Transverse colon (tissue), 4 donors: ENCODE data around the gene AIP.

Experiments
- POLR2AphosphoS5 ChIP-seq, 3 donors: sonication (generic); formaldehyde crosslinking; IDR thresholded peaks; one replicate each; pipeline ENCODE4 v1.6.1; 2016; ENCODE audit warnings: antibody characterized with exemption in 3 of 3
- TF ChIP-seq, protein P1 (sequence below), 5 experiments: fragments of 200-600 bp in 3 of 5; fragments of 450-650 bp in 2 of 5; sonication (generic) in 3 of 5; IDR thresholded peaks; 1 replicate in 2 of 5; 2 replicates in 3 of 5; pipeline ENCODE4 v1.5.1; 2016 to 2017; ENCODE audit warnings: antibody characterized with exemption in 5 of 5, inconsistent platforms in 3 of 5, mild to moderate bottlenecking in 2 of 5, moderate library complexity in 1 of 5

DNA sequence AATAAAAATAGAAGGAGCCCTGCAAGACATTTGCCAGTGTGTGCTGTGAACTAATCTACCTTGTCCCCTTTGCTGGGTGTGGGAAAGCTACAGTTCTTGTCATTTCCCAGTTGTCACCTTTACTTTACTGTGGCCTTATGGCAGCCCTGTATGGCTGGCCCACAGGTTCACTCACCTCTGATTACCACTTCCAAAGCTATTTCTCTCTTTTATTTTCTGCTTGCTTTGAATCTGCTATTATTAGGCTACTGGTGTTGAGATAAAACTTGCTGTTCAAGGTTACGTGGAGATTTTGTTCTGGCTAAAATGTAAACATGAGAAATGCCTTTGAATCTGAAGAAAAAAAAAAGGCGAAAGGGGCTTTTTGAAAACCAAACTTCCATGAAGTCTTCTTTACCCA, 50.1 kb downstream of the AIP start:
- TF ChIP-seq, protein P1, sequence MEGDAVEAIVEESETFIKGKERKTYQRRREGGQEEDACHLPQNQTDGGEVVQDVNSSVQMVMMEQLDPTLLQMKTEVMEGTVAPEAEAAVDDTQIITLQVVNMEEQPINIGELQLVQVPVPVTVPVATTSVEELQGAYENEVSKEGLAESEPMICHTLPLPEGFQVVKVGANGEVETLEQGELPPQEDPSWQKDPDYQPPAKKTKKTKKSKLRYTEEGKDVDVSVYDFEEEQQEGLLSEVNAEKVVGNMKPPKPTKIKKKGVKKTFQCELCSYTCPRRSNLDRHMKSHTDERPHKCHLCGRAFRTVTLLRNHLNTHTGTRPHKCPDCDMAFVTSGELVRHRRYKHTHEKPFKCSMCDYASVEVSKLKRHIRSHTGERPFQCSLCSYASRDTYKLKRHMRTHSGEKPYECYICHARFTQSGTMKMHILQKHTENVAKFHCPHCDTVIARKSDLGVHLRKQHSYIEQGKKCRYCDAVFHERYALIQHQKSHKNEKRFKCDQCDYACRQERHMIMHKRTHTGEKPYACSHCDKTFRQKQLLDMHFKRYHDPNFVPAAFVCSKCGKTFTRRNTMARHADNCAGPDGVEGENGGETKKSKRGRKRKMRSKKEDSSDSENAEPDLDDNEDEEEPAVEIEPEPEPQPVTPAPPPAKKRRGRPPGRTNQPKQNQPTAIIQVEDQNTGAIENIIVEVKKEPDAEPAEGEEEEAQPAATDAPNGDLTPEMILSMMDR (IDR thresholded peaks at IDR 0.05), result no peak
- no peak for TF ChIP-seq POLR2AphosphoS5 (IDR thresholded peaks at IDR 0.05)
